Endothelial cell of umbilical vein (primary cell): ENCODE results near the gene GPR183. TPM values are rescaled to one million over a fixed set of nuclear protein-coding genes. Genes with fewer than 3 reads are reported as not detected.

Experiments used
- BruUV-seq: library from RNA; stranded (reverse); fragments of 400-500 nt; replicated peaks from 2 replicates; lab custom pipeline; 2021; lab: Mats Ljungman, UMichigan
- CTCF ChIA-PET: fragments of 300-600, 350-600 bp; sonication (Branson Sonifier 250); formaldehyde crosslinking; loops from one replicate; lab custom pipeline; 2021; ENCODE audit warnings: antibody characterized with exemption, inconsistent platforms; lab: Charles Lee
- POLR2A ChIA-PET: fragments of 300-600, 350-600 bp; sonication (Branson Sonifier 250); formaldehyde crosslinking; loops from one replicate; lab custom pipeline; 2021; ENCODE audit warnings: antibody characterized with exemption, inconsistent platforms; lab: Charles Lee
- DNase-seq: peaks from one replicate; pipeline ENCODE4 v3.0.0-alpha.2; 2011; ENCODE audit warnings: low read depth, low spot score
- FAIRE-seq: peaks from 2 replicates; lab custom pipeline; 2011; peaks lifted over from hg19 to GRCh38; lab: Jason Lieb, UNC
- H2AFZ ChIP-seq: 2 replicates; pipeline ENCODE4 v1.6.0; 2012; ENCODE audit warnings: low read depth, low read length, control low read depth, inconsistent platforms
- H3K27ac ChIP-seq: 2 replicates; pipeline ENCODE4 v1.5.1; 2011; ENCODE audit warnings: low read depth, mild to moderate bottlenecking, control low read depth, low read length, moderate library complexity; ENCODE audit not compliant: insufficient read depth
- H3K27me3 ChIP-seq, 2 experiments: 2 replicates each; pipeline versions ENCODE4 v1.6.0 to v1.6.1; 2011; ENCODE audit warnings: low read length in 2 of 2, mixed read lengths in 1 of 2; ENCODE audit not compliant: control insufficient read depth in 2 of 2, insufficient read depth in 2 of 2
- H3K36me3 ChIP-seq, 2 experiments: 2 replicates in 1 of 2; 3 replicates in 1 of 2; pipeline ENCODE4 v1.5.1; 2011; ENCODE audit warnings: low read length in 2 of 2, mild to moderate bottlenecking in 1 of 2, moderate library complexity in 1 of 2; ENCODE audit not compliant: control insufficient read depth in 2 of 2, insufficient read depth in 2 of 2; ENCODE audit errors: extremely low read depth in 1 of 2
- H3K4me1 ChIP-seq: 3 replicates; pipeline ENCODE4 v1.5.1; 2011; ENCODE audit warnings: mild to moderate bottlenecking, low read length; ENCODE audit not compliant: control insufficient read depth, insufficient read depth; ENCODE audit errors: extremely low read depth
- H3K4me2 ChIP-seq: 2 replicates; pipeline ENCODE4 v1.6.1; 2011; ENCODE audit warnings: low read length, control low read depth, mixed read lengths; ENCODE audit not compliant: insufficient read depth
- H3K4me3 ChIP-seq, 3 experiments: fragments of 200-600 bp in 1 of 3; sonication (generic), shearing (Covaris generic) in 1 of 3; replicated peaks in 1 of 3; 2 replicates each; pipeline ENCODE4 v1.5.1; 2011 to 2016; ENCODE audit warnings: control low read depth in 3 of 3, low read length in 3 of 3, mild to moderate bottlenecking in 2 of 3, inconsistent platforms in 1 of 3, low read depth in 1 of 3, moderate library complexity in 1 of 3; ENCODE audit not compliant: insufficient read depth in 1 of 3
- H3K79me2 ChIP-seq: 2 replicates; pipeline ENCODE4 v1.6.0; 2012; ENCODE audit warnings: low read length, inconsistent platforms; ENCODE audit not compliant: control insufficient read depth, insufficient read depth
- H3K9ac ChIP-seq: replicated peaks from 2 replicates; pipeline ENCODE3; 2011; ENCODE audit warnings: low read length, control low read depth; ENCODE audit not compliant: insufficient read depth; ENCODE audit errors: extremely low read depth
- H3K9me1 ChIP-seq: replicated peaks from 3 replicates; pipeline ENCODE4 v1.6.0; 2011; ENCODE audit warnings: mild to moderate bottlenecking, low read length; ENCODE audit not compliant: control insufficient read depth, insufficient read depth; ENCODE audit errors: extremely low read depth
- H3K9me3 ChIP-seq: replicated peaks from 2 replicates; pipeline ENCODE4 v1.5.1; 2012; ENCODE audit warnings: low read length, inconsistent platforms; ENCODE audit not compliant: control insufficient read depth, insufficient read depth
- H4K20me1 ChIP-seq: replicated peaks from 2 replicates; pipeline ENCODE3; 2011; ENCODE audit warnings: mild to moderate bottlenecking, low read length; ENCODE audit not compliant: control insufficient read depth, insufficient read depth; ENCODE audit errors: extremely low read depth
- CTCF ChIP-seq, 2 donors: IDR thresholded peaks; 1 replicate in 1 of 2; 2 replicates in 1 of 2; pipeline ENCODE4 v1.5.1; 2011; ENCODE audit warnings: low read length in 2 of 2, mild to moderate bottlenecking in 2 of 2, moderate library complexity in 2 of 2, control low read depth in 1 of 2, inconsistent platforms in 1 of 2, low read depth in 1 of 2; ENCODE audit not compliant: insufficient read depth in 1 of 2; ENCODE audit errors: extremely low read depth in 1 of 2
- EZH2 ChIP-seq: IDR thresholded peaks from 2 replicates; pipeline ENCODE4 v1.6.1; 2012; ENCODE audit warnings: borderline replicate concordance, low read depth, mild to moderate bottlenecking, moderate library complexity, low read length, inconsistent platforms; ENCODE audit not compliant: severe bottlenecking
- FOS ChIP-seq: IDR thresholded peaks from 2 replicates; pipeline ENCODE4 v1.6.1; 2011; ENCODE audit warnings: mild to moderate bottlenecking, low read length, moderate library complexity, borderline replicate concordance; ENCODE audit not compliant: insufficient read depth
- GATA2 ChIP-seq: IDR thresholded peaks from 2 replicates; pipeline ENCODE4 v1.7.0; 2011; ENCODE audit warnings: low read depth, mild to moderate bottlenecking, moderate library complexity, mixed read lengths, low read length; ENCODE audit not compliant: insufficient read length, insufficient read depth
- JUN ChIP-seq: IDR thresholded peaks from 2 replicates; pipeline ENCODE4 v1.6.1; 2011; ENCODE audit warnings: borderline replicate concordance, low read depth; ENCODE audit not compliant: insufficient read length, insufficient read depth
- MAX ChIP-seq: IDR thresholded peaks from 2 replicates; pipeline ENCODE4 v1.6.1; 2011; ENCODE audit not compliant: insufficient read depth, insufficient read length
- MYC ChIP-seq: IDR thresholded peaks from one replicate; pipeline ENCODE4 v1.6.1; 2011; ENCODE audit warnings: mild to moderate bottlenecking, low read depth, low read length
- POLR2A ChIP-seq: IDR thresholded peaks from 2 replicates; pipeline ENCODE4 v1.6.1; 2012; ENCODE audit warnings: low read depth, mild to moderate bottlenecking, control low read depth, low read length
- POLR2AphosphoS5 ChIP-seq: IDR thresholded peaks from 2 replicates; pipeline ENCODE4 v1.6.1; 2012; ENCODE audit warnings: low read depth, mild to moderate bottlenecking, control low read depth, low read length, moderate library complexity; ENCODE audit not compliant: insufficient read depth
- dilution Hi-C: fragments of 300-500 bp; cut with MboI; formaldehyde crosslinking; loops from one replicate; pipeline ENCODE4 v1.15.0; 2019; ENCODE audit warnings: low sequenced_read_pairs; ENCODE audit not compliant: extremely low pct_ligation_motif_present
- intact Hi-C: fragments of 100-400 bp; cut with micrococcal nuclease; formaldehyde crosslinking; loops from one replicate; pipeline ENCODE4 v1.10.0; 2022
- polyA plus RNA-seq, 4 experiments: library from polyadenylated mRNA; depleted of rRNA in 3 of 4; stranded (reverse) in 3 of 4; unstranded in 1 of 4; fragments of >200 nt; gene quantifications; 2 replicates each; pipeline versions ENCODE4 v1.2.1 to v1.2.3, GENCODE V29; 2011 to 2012; ENCODE audit warnings: missing spikeins in 1 of 4
- total RNA-seq: library from RNA; stranded (reverse); gene quantifications from 2 replicates; pipeline ENCODE4 v1.2.3, GENCODE V29; 2021

Gene GPR183
- total and polyA plus RNA-seq, 2 donors (not counting 3 experiments of a cell fraction or from before 2014, with no cell fraction given) = 0.23 TPM; not detected in 1

- no peaks in the 10 kb centered on the region for H3K9me1 ChIP-seq
- H3K36me3 ChIP-seq = peaks cover 0 to 2% of the 10 kb centered on the region in 2 experiments
- H3K27ac ChIP-seq = no peak overlapping the region
- dilution Hi-C loops (loop anchor here (25.0 kb wide), 1 partner anchor 110 kb away; no protein-coding TSS in a partner anchor), intact Hi-C loops (no loop called here)
- no peaks in the 10 kb centered on the region for H3K4me1 ChIP-seq
- H3K4me3 ChIP-seq = no peak overlapping the region
- FAIRE-seq (no peak), DNase-seq (no peak)
- no peaks in the 10 kb centered on the region for H4K20me1 ChIP-seq
- H3K9me3 ChIP-seq = no peaks in the 10 kb centered on the region
- H3K27me3 ChIP-seq = no peaks in the 10 kb centered on the region
- no peak overlapping the region for H3K9ac ChIP-seq
- H2AFZ ChIP-seq = no peak overlapping the region
- TF ChIP-seq CTCF (IDR thresholded peaks at IDR 0.05; ENCODE audit: extremely low read depth in 1 of 2, insufficient read depth in 1 of 2, low read depth in 1 of 2, low read length in 2 of 2) (no peak), MAX (no peak), POLR2AphosphoS5 (no peak), JUN (no peak), FOS (no peak), MYC (no peak), GATA2 (no peak), POLR2A (no peak), EZH2 (no peak)
- H3K79me2 ChIP-seq = no peaks in the 10 kb centered on the region
- BruUV-seq = no TSS peak
- H3K4me2 ChIP-seq = no peak overlapping the region
- ChIA-PET CTCF (interaction anchor here (1.0 to 9.8 kb wide), 4 partner anchors 98 to 165 kb away, joined by 3 to 289 read pairs (median 108); no protein-coding TSS in a partner anchor), POLR2A (no interaction called here)
Observed at GRCh38 chr13:99272481-99272880, 34.7 kb downstream of the GPR183 start.
